Vagina (tissue), 2 donors: Measurements from ENCODE around the gene KIAA1755. TPM values are rescaled to one million over a fixed set of nuclear protein-coding genes. Genes with fewer than 3 reads are reported as not detected.

Experiments used
- DNase-seq, 2 donors: peaks; one replicate each; pipeline ENCODE4 v3.0.0-alpha.2; 2017; ENCODE audit errors: extremely low spot score in 2 of 2
- H3K27ac ChIP-seq: fragments of 200-600 bp; sonication (generic); one replicate; pipeline ENCODE4 v1.5.1; 2019
- H3K27me3 ChIP-seq: fragments of 200-600 bp; sonication (generic); one replicate; pipeline ENCODE4 v1.5.1; 2019
- H3K36me3 ChIP-seq, 2 donors: fragments of 200-600 bp; sonication (generic); one replicate each; pipeline ENCODE4 v1.5.1; 2017 to 2019
- H3K4me1 ChIP-seq: fragments of 200-600 bp; sonication (generic); one replicate; pipeline ENCODE4 v1.5.1; 2019
- H3K4me3 ChIP-seq, 2 donors: fragments of 200-600 bp; sonication (generic); 1 replicate in 1 of 2; 2 replicates in 1 of 2; pipeline ENCODE4 v1.5.1; 2016 to 2019
- H3K9me3 ChIP-seq: fragments of 200-600 bp; sonication (generic); one replicate; pipeline ENCODE4 v1.5.1; 2019
- POLR2A ChIP-seq, 2 donors: fragments of 450-650 bp; IDR thresholded peaks; one replicate each; pipeline ENCODE4 v1.6.1; 2017; ENCODE audit warnings: antibody characterized with exemption in 2 of 2, mild to moderate bottlenecking in 2 of 2, moderate library complexity in 2 of 2
- POLR2AphosphoS5 ChIP-seq, 2 donors: sonication (generic); formaldehyde crosslinking; IDR thresholded peaks; one replicate each; pipeline ENCODE4 v1.9.0; 2017; ENCODE audit warnings: antibody characterized with exemption in 2 of 2, mild to moderate bottlenecking in 2 of 2, low read depth in 1 of 2; ENCODE audit not compliant: insufficient read depth in 1 of 2
- intact Hi-C: fragments of 100-400 bp; cut with DNase I; formaldehyde crosslinking; loops from one replicate; pipeline ENCODE4 v1.15.1; 2023
- total RNA-seq: library from RNA; depleted of rRNA; stranded (reverse); fragments of >200 nt; gene quantifications from one replicate; pipeline ENCODE4 v1.2.3, GENCODE V29; 2016
- TF ChIP-seq, protein P1 (sequence below), 3 experiments: fragments of 450-650 bp in 2 of 3; fragments of 200-600 bp in 1 of 3; sonication (generic) in 1 of 3; IDR thresholded peaks; one replicate each; pipeline ENCODE4 v1.5.1; 2017 to 2019; ENCODE audit warnings: antibody characterized with exemption in 3 of 3, mild to moderate bottlenecking in 2 of 3, moderate library complexity in 2 of 3

KIAA1755 gene
- total RNA-seq, 1 donor from 2014 or later, result 2.7 TPM

DNA sequence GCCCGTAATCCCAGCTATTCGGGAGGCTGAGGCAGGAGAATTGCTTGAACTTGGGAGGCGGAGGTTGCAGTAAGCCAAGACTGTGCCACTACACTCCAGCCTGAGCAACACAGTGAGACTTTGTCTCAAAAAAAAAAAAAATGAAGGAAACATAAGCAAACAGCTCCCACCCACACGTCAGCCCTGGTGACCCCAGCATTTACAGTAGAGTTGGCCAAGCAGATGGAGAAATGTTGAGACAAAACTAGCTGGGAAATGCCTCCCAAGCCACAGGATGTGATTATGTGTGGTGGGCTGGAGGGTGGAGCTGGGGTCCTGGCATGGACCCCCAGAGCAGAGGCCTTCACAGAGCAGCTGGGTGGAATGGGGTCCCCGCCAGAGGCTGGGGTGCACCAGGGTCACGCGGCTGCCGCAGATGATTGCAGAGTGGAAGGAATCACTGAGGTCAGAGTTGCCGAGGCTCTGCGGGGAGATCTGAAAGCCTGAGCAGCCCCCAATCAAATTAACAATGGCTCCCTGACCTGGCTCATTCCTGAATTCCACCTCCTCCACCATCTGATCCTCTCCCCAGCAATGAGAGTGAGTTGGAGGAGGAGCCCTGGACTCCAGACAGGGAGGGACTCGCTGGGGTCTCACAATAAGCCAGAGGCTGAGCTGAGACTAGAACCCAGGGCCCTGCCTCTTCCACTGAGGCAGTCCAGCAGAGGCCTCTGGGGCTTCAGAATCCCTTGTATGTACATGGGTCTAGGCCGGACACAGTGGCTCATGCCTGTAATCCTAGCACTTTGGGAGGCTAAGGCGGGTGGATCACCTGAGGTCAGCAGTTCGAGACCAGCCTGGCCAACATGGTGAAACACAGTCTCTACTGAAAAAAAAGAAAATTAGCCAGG is 60.8 kb downstream of the KIAA1755 start:
- no peak overlapping the region for H3K27ac ChIP-seq
- no peaks in the 10 kb centered on the region for H3K9me3 ChIP-seq
- H3K27me3 ChIP-seq, result no peaks in the 10 kb centered on the region
- DNase-seq, result no peak
- no peak for TF ChIP-seq POLR2A (IDR thresholded peaks at IDR 0.05)
- TF ChIP-seq, protein P1, sequence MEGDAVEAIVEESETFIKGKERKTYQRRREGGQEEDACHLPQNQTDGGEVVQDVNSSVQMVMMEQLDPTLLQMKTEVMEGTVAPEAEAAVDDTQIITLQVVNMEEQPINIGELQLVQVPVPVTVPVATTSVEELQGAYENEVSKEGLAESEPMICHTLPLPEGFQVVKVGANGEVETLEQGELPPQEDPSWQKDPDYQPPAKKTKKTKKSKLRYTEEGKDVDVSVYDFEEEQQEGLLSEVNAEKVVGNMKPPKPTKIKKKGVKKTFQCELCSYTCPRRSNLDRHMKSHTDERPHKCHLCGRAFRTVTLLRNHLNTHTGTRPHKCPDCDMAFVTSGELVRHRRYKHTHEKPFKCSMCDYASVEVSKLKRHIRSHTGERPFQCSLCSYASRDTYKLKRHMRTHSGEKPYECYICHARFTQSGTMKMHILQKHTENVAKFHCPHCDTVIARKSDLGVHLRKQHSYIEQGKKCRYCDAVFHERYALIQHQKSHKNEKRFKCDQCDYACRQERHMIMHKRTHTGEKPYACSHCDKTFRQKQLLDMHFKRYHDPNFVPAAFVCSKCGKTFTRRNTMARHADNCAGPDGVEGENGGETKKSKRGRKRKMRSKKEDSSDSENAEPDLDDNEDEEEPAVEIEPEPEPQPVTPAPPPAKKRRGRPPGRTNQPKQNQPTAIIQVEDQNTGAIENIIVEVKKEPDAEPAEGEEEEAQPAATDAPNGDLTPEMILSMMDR (IDR thresholded peaks at IDR 0.05), result no peak
- no peak for TF ChIP-seq POLR2AphosphoS5 (IDR thresholded peaks at IDR 0.05; ENCODE audit: insufficient read depth in 1 of 2, low read depth in 1 of 2)
- H3K36me3 ChIP-seq, result no peaks in the 10 kb centered on the region
- H3K4me1 ChIP-seq, result no peaks in the 10 kb centered on the region
- no peak overlapping the region for H3K4me3 ChIP-seq
- intact Hi-C loops, result no loop called here

DNA sequence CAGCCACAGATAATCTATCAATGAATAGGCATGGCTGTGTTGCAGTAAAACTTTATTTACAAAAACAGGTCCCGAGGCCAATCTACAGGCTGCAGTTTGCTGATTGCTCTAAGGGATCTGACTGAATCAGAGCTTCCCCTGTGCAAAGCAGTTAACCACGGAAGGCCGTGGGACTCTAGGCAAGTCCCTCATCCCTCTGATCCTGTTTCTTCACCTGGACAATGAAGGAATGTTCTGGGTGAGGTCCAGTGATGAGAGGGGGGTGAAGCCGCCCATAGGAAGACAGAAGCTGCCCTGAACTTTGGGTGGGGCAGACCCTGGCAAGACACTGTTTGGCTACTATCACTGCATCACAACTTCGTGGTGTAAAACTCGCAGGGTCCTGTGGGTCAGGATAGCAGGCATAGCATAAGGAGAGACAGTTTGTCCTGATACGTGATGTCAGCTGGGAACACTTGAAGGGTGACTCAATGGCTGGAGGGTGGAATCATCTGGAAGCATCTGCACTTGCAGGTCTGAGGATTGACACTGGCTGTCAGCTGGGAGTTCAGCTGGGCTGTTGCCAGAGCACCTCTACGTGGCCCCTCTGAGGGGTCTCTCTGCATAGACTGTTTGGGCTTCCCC is 62.2 kb downstream of the KIAA1755 start:
- no peak for DNase-seq
- intact Hi-C loops, result no loop called here
- TF ChIP-seq, protein P1 (IDR thresholded peaks at IDR 0.05), result no peak
- TF ChIP-seq POLR2AphosphoS5 (IDR thresholded peaks at IDR 0.05; ENCODE audit: insufficient read depth in 1 of 2, low read depth in 1 of 2) (no peak), POLR2A (IDR thresholded peaks at IDR 0.05) (no peak)

DNA sequence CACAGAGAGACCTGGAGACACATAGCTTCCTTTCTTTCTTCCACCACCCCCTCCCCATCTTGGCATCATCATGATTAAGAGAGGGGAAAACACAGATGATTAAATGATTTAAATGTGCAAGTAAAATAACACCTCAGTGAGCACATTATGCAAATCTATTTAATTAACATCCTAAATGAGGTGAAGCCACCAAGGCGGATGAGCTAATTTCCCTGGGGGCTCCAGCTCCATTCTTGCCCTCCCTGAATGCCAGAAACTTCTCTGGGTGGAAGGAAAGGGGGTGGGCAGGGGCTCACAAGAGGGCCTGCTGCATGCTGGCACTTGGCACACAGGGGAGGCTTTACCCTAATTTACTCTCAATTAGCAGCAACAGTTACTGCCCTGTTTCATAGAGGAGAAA is 62.9 kb downstream of the KIAA1755 start:
- Histone ChIP-seq H3K4me1 (no peaks in the 10 kb centered on the region), H3K9me3 (no peaks in the 10 kb centered on the region), H3K36me3 (no peaks in the 10 kb centered on the region), H3K27me3 (no peaks in the 10 kb centered on the region), H3K4me3 (no peak overlapping the region), H3K27ac (no peak overlapping the region)
- no peak for DNase-seq
- no peak for TF ChIP-seq POLR2AphosphoS5 (IDR thresholded peaks at IDR 0.05; ENCODE audit: insufficient read depth in 1 of 2, low read depth in 1 of 2)
- TF ChIP-seq POLR2A (IDR thresholded peaks at IDR 0.05), result no peak
- TF ChIP-seq, protein P1 (IDR thresholded peaks at IDR 0.05), result no peak
- intact Hi-C loops, result no loop called here

More for the DNA sequence above, 62.2 kb downstream of the KIAA1755 start:
- no peaks in the 10 kb centered on the region for H3K36me3 ChIP-seq
- H3K4me3 ChIP-seq, result no peak overlapping the region
- no peak overlapping the region for H3K27ac ChIP-seq
- H3K27me3 ChIP-seq, result no peaks in the 10 kb centered on the region
- H3K9me3 ChIP-seq, result no peaks in the 10 kb centered on the region
- H3K4me1 ChIP-seq, result no peaks in the 10 kb centered on the region

DNA sequence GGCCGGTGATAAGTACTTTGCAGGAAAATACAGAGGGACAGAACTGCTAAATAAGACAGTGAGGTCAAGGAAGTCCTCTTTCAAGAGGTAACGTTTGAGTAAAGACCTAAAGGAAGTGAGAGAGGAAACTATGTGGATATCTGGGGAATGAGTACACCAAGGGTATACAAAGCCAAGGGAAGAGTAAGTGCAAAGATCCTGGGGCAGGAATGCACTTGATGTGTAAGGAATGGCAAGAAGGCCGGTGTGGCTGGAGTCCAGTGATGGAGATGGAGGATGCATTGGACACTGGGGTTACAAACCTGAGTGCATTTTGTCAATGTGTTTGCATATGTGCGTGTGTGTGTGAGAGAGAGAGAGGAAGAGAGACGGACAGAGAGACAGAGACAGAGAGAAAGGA is 63.3 kb downstream of the KIAA1755 start:
- Histone ChIP-seq H3K4me3 (no peak overlapping the region), H3K9me3 (no peaks in the 10 kb centered on the region), H3K27me3 (no peaks in the 10 kb centered on the region), H3K36me3 (no peaks in the 10 kb centered on the region), H3K27ac (no peak overlapping the region), H3K4me1 (no peaks in the 10 kb centered on the region)
- intact Hi-C loops, result no loop called here
- TF ChIP-seq POLR2A (IDR thresholded peaks at IDR 0.05), result no peak
- TF ChIP-seq POLR2AphosphoS5 (IDR thresholded peaks at IDR 0.05; ENCODE audit: insufficient read depth in 1 of 2, low read depth in 1 of 2), result no peak
- TF ChIP-seq, protein P1 (IDR thresholded peaks at IDR 0.05), result no peak
- DNase-seq, result no peak

DNA sequence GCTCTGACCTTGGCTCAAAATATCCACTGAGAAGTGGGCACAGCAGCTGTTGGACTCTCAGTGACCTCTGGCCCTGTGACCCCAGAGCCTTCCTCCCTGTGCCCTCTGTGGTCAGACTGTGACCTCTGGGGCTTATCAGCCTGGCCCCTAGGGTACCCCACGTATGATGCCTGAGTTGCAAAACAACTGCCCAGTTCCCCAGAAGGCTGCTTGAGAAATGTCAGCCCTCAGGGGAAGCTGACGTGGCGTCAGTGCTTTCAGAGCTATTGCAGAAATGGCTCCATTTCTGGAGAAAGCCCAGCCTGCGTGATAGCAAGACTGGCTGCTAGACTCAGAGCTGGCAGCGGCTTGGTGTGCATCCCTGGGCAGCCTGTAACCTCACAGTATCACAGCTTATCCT is 63.9 kb downstream of the KIAA1755 start:
- Histone ChIP-seq H3K27me3 (no peaks in the 10 kb centered on the region), H3K4me3 (no peak overlapping the region), H3K9me3 (no peaks in the 10 kb centered on the region), H3K27ac (no peak overlapping the region), H3K36me3 (no peaks in the 10 kb centered on the region), H3K4me1 (no peaks in the 10 kb centered on the region)
- TF ChIP-seq POLR2A (IDR thresholded peaks at IDR 0.05) (no peak), POLR2AphosphoS5 (IDR thresholded peaks at IDR 0.05; ENCODE audit: insufficient read depth in 1 of 2, low read depth in 1 of 2) (peak in 1 of 2 donors; percentile 60)
- TF ChIP-seq, protein P1 (IDR thresholded peaks at IDR 0.05), result no peak
- intact Hi-C loops, result no loop called here
- no peak for DNase-seq
